Measurements from ENCODE around the gene INHBC.

DNA sequence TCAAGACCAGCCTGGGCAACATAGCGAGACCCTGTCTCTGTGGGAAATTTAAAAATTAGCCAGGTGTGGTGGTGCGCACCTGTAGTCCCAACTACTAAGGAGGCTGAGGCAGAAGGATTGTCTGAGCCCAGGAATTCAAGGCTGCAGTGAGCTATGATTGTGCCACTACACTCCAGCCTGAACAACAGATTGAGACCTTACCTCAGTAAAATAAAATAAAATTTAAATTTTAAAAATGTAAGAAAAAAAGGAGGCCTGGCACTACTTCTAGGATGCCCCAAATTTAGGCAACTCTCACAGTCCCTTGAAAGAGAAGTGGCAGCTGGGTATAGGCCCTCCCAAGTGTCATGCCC, 19.6 kb downstream of the INHBC start:
- no peak for TF ChIP-seq ZBTB7A (tag by site-specific recombination; IDR thresholded peaks at IDR 0.05; ENCODE audit: low read depth)
- TF ChIP-seq, protein P1, sequence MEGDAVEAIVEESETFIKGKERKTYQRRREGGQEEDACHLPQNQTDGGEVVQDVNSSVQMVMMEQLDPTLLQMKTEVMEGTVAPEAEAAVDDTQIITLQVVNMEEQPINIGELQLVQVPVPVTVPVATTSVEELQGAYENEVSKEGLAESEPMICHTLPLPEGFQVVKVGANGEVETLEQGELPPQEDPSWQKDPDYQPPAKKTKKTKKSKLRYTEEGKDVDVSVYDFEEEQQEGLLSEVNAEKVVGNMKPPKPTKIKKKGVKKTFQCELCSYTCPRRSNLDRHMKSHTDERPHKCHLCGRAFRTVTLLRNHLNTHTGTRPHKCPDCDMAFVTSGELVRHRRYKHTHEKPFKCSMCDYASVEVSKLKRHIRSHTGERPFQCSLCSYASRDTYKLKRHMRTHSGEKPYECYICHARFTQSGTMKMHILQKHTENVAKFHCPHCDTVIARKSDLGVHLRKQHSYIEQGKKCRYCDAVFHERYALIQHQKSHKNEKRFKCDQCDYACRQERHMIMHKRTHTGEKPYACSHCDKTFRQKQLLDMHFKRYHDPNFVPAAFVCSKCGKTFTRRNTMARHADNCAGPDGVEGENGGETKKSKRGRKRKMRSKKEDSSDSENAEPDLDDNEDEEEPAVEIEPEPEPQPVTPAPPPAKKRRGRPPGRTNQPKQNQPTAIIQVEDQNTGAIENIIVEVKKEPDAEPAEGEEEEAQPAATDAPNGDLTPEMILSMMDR (tag by site-specific recombination; IDR thresholded peaks at IDR 0.05), result no peak
- no peak for TF ChIP-seq GFI1B (tag by site-specific recombination; IDR thresholded peaks at IDR 0.05)
- TF ChIP-seq ZNF514 (tag by site-specific recombination; IDR thresholded peaks at IDR 0.05), result no peak
- TF ChIP-seq ZNF274 (IDR thresholded peaks at IDR 0.05; ENCODE audit: low read length), result no peak
- TF ChIP-seq ZNF274 (tag by site-specific recombination; IDR thresholded peaks at IDR 0.05; ENCODE audit: borderline replicate concordance), result no peak
- TF ChIP-seq, protein P2, sequence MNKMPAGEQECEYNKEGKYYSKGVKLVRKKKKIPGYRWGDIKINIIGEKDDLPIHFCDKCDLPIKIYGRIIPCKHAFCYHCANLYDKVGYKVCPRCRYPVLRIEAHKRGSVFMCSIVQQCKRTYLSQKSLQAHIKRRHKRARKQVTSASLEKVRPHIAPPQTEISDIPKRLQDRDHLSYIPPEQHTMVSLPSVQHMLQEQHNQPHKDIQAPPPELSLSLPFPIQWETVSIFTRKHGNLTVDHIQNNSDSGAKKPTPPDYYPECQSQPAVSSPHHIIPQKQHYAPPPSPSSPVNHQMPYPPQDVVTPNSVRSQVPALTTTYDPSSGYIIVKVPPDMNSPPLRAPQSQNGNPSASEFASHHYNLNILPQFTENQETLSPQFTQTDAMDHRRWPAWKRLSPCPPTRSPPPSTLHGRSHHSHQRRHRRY (tag by site-specific recombination; IDR thresholded peaks at IDR 0.05), result no peak
